H4 (cell line): ENCODE measurements around the gene SPTBN4. TPM values are rescaled to one million over a fixed set of nuclear protein-coding genes. Genes with fewer than 3 reads are reported as not detected.
"Not testable (repeated sequence)": the region's sequence is repeated elsewhere in the genome, so short reads cannot be mapped to it uniquely, and the experiment has no call there.

ENCODE experiments used
- DNase-seq: peaks from one replicate; pipeline ENCODE4 v3.0.0-alpha.2; 2015; ENCODE audit warnings: low spot score
- total RNA-seq: library from RNA; depleted of rRNA; stranded (reverse); fragments of >200 nt; shearing (Covaris generic); gene quantifications from 2 replicates; pipeline ENCODE4 v1.2.3, GENCODE V29; 2014

SPTBN4 gene
- total RNA-seq, 1 experiment from 2014 or later, result 0.56 TPM

- DNase-seq, result no peak
Measured at GRCh38 chr19:40502647-40503319, 36.0 kb downstream of the SPTBN4 start.

GRCh38 chr19:40503320-40503695 lies 36.5 kb downstream of the SPTBN4 start:
- DNase-seq, result no peak

- no peak for DNase-seq
Measured at GRCh38 chr19:40506099-40506498, 39.3 kb downstream of the SPTBN4 start.

- no peak for DNase-seq
Measured at GRCh38 chr19:40507892-40508291, 41.1 kb downstream of the SPTBN4 start.

- no peak for DNase-seq
Measured at GRCh38 chr19:40508739-40509260, 42.0 kb downstream of the SPTBN4 start.

GRCh38 chr19:40510526-40511115 lies 43.8 kb downstream of the SPTBN4 start:
- no peak for DNase-seq

- no peak for DNase-seq
Measured at GRCh38 chr19:40511487-40511886, 44.7 kb downstream of the SPTBN4 start.

GRCh38 chr19:40512110-40512472 lies 45.3 kb downstream of the SPTBN4 start:
- DNase-seq, result no peak

GRCh38 chr19:40512473-40513344 lies 45.9 kb downstream of the SPTBN4 start:
- DNase-seq, result no peak

- DNase-seq, result no peak
Measured at GRCh38 chr19:40513345-40513678, 46.5 kb downstream of the SPTBN4 start.

- DNase-seq, result no peak
Measured at GRCh38 chr19:40513741-40514315, 47.0 kb downstream of the SPTBN4 start.

GRCh38 chr19:40517248-40517647 lies 50.4 kb downstream of the SPTBN4 start:
- no peak for DNase-seq

GRCh38 chr19:40519352-40520322 lies 52.8 kb downstream of the SPTBN4 start:
- no peak for DNase-seq

- DNase-seq, result no peak
Measured at GRCh38 chr19:40521276-40521675, 54.5 kb downstream of the SPTBN4 start.

GRCh38 chr19:40521900-40522299 lies 55.1 kb downstream of the SPTBN4 start:
- not testable (repeated sequence) for DNase-seq

- peak; percentile 78 for DNase-seq
Measured at GRCh38 chr19:40523322-40524047, 56.7 kb downstream of the SPTBN4 start.

GRCh38 chr19:40524133-40524549 lies 57.3 kb downstream of the SPTBN4 start:
- no peak for DNase-seq

GRCh38 chr19:40524655-40525054 lies 57.9 kb downstream of the SPTBN4 start:
- DNase-seq, result no peak

GRCh38 chr19:40525234-40526051 lies 58.6 kb downstream of the SPTBN4 start:
- DNase-seq, result no peak

GRCh38 chr19:40528078-40528477 lies 61.3 kb downstream of the SPTBN4 start:
- DNase-seq, result no peak
